HG03095 (cell line): Measurements from ENCODE around the gene RAP2C.

Experiments
- ATAC-seq: cut with Tn5 transposase; IDR thresholded peaks from one replicate; pipeline ENCODE4 v1.9.1; 2021; ENCODE audit warnings: moderate library complexity; ENCODE audit not compliant: unreplicated experiment

Gene RAP2C

DNA sequence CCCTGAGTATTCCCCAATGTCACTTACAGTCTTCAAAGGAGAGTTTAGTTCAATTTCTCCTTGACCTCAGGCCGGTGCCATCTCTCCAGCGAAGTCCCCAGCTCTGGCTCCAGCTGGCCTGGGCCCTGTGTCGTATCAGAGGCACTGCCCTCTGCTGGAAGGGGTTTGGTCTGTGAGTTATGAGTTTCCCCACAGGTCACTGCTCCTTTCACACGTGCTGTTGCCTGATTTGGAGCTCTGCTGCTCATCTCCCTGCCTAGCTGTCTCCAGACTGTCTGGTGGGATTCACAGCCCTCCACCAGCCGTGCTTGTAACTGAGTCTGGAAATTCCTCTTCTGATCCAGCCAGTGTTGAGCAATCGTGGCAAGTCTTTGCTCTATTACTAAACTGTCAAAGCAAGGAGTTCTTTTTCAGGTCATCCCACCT, at the start of gene RAP2C:
RAP2C (minus strand) TSS at position 105 of the 426 bp plus-strand sequence. CDS start 2,179 bp downstream, outside the sequence.
- ATAC-seq: peak; percentile 58

DNA sequence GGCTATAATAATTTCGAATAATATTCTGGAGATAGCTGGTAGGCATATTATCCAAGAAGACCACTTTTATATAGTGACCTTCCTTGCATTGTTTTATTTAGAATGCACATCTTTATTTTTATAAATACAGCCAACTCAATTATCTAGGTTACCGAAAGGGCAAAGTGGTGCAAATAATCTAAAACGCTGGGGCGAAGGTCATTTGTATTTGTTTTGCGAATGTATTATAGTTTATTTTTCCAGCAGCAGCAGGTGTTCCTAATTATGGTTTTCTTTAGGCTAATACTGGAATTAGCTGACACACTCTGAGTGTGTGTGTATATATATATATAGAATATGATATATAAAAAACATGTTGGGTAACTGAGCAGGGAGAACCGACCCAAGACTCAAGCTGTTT, 48.1 kb upstream of the RAP2C start:
- ATAC-seq: no peak

GRCh38 chrX:132266583-132267355, 47.5 kb upstream of the RAP2C start:
- ATAC-seq: no peak

DNA sequence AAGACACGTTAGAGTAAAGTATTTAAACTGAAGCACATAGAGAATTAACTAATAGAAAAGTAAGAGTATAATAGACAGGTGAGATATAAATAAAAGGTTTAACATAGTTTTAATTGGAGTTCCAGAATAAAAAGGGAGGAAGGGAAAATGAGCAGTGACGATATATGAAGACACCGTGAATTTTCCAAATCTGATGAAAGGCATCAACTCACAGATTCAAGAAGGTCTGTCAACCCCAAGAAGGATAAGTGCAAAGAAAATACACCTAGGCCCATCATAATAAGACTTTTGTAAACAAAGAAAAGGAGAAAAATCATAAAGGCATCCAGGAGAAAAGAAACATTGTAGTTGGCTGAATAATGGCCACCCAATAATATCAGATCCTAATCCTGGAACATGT, 43.9 kb upstream of the RAP2C start:
- no peak for ATAC-seq

DNA sequence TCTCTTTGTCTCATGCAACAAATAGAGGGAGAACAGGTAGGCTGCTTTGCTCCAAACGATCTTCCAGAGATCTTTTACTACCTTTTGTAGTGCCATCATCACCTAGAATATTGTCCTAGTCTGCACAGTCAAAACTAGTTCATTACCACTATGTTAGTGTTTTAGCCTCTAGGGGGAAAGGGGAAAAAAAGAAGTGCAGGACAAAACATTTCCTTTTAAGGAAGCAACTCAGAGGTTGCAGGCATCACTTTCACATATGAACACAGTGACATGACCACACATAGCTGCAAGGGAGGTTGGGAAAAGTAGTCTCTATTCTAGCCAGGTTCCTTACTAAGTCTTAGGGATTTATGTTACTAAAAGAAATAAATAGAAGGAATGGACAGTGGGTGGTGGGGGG, 39.3 kb upstream of the RAP2C start:
- no peak for ATAC-seq

DNA sequence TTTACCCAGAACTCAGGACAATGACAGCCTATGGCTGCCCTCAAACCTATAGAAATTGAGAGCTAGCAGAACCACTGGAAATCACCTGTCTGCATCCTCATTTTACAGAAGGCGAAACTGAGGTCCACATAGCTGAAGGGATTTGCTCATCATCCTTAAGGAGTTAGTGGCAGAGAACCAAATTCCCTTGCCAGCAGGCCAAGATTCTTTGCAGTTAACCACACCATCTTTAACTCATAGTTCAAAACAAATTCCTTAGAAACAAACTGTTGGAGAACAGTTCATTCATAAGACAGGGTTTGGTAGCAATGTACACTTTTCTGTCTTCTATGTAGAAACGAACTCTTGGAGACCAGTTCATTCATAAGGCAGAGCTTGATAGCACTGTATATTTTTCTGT, 37.9 kb upstream of the RAP2C start:
- no peak for ATAC-seq

- no peak for ATAC-seq
Measured at GRCh38 chrX:132236121-132236520, 16.9 kb upstream of the RAP2C start.

DNA sequence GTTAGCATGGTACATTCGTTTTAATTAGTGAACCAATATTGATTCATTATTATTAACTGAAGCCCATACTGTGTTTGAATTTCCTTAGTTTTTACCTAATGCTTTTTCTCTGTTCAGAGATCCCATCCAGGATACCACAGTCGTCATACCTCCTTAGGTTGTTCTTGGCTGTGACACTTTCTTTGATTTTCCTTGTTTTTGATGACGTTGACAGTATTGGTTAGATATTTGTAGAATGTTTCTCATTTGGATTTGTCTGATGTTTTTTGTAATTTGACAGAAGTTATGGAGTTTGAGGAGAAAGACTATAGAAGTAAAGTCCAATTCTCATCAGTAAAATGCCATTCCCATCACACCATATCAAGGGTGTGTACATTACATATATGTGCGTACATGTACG, 16.2 kb upstream of the RAP2C start:
- ATAC-seq: no peak

DNA sequence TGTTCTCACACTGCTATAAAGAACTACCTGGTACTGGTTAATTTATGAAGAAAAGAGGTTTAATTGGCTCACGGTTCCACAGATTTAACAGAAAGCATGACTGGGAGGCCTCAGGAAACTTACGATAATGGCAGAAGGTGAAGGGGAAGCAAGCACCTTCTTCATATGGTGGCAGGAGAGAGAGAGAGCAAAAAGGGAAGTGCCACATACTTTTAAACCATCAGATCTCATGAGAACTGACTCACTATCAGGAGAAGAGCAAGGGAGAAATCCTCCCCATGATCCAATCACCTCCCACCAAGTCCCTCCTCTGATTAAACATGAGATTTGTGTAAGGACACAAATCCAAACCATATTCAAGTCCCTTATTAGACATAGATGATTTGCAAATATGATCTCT, 12.3 kb upstream of the RAP2C start:
- ATAC-seq: no peak

- ATAC-seq: no peak
Measured at GRCh38 chrX:132227383-132228112, 8.3 kb upstream of the RAP2C start.

- ATAC-seq: no peak
Measured at GRCh38 chrX:132226169-132226568, 6.9 kb upstream of the RAP2C start.

DNA sequence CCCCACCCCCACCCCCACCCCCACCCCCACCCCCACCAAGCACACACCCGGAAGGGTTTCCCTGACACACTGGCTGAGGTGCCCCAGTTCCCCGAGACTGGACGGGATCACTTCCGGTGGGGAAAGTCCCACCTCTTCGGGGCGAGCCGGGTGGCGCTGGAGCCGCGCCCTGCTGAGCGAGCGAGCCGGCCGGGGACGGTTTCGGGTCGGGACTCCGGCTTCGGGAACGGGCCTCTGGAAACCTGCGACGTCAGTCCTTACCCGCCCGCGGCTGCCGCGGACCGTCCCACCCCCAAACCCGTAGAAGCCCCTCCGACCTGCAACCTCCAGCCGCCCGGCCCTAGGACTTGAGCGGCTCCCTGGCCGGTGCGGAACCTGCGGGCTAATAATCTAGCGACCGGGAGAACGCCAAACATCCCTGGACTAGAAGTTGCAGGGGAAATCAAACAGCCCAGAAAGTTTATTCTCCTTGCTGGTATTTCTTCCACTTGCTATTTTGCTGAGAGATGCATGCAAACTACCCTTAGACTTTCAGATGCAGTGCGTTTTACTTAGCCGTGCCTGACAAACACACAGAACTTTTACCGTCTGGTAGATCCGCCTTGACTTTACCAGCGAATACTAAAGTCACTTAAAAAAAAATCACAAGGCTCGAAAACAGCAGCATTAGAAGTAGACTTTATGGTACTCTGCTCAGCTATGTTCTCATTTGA, 991 bp downstream of the RAP2C start:
- peak; percentile 41 for ATAC-seq

DNA sequence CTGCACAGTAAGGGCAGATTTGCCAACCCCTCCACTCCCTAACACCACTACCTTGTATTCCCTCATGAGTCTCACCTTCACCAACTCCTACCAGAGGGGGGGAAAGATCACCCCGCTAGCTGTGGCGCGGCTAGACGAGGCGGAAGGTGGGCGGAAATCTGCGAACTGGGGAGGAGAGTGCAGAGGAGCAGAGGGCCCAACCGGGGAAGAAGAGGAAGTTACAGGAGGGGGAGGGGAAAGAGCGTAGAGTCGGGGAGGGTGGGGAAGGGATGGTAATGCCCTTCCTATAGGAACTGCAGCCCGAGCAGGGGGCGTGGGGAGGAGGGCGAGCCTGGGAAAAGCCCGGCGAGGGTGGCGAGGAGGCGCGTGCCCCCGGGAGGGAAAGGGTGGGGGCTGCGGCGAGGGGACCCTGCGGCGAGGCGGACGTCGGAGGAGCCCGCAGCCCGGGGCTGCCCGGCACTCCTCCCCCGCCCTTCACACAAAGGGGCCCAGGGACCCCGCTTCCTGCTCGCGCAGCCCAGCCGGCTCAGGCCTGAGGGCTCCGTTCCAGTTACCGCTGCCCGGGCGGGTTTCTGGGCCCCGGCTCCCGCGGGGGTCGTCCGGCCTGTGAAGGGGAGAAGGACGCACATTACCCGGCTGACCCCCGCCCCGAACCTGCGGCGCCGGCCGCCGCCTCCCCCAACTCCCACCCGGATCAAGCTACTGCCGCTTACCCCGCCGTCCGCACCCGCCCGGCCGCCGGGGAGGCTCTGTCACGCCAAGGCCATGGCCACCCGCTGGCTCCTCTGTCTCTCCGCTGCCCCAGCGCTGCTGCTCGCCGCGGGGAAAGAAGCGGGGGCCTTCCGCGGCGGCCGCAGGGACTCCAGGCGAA, 1.8 kb downstream of the RAP2C start:
- peak; percentile 57 for ATAC-seq

- ATAC-seq: no peak
Measured at GRCh38 chrX:132216806-132217202, 2.4 kb downstream of the RAP2C start.

DNA sequence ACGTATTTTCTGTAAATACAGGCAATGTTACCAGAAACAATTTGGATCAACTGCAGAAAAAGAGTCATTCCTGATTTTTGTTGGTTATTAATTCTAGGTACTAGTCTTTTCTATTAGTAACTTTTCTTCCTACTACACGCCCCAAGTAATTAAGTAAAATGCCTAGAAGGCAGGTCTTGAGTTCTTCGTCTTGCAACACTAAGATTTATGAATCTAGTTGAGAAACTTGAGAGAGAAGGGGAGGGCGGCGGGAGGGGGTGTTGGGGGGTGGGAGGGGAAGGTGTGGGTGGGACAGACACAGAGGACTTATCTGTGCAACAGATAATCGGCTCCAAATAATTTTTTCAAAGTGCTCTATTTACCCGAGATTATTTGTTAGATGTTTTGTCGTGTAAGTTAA, 3.0 kb downstream of the RAP2C start:
- ATAC-seq: no peak

DNA sequence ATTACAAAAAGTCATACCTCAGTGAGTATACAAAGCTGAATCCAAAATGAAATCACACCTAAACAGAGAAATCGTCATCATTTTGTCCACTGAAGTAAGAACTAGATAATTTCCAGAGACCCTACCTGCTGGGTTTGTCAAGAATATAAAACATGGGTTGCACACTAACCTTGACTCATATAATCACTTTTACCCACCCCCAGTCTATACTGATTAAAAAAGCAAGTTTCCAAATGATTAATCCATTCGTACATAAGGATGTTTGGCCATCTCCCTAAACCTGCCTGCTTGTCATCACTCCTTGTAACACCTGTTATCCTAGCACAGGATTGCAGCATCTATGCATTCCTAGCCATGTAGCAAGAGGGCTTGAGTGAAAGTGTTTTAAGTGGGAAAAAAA, 4.7 kb downstream of the RAP2C start:
- no peak for ATAC-seq

DNA sequence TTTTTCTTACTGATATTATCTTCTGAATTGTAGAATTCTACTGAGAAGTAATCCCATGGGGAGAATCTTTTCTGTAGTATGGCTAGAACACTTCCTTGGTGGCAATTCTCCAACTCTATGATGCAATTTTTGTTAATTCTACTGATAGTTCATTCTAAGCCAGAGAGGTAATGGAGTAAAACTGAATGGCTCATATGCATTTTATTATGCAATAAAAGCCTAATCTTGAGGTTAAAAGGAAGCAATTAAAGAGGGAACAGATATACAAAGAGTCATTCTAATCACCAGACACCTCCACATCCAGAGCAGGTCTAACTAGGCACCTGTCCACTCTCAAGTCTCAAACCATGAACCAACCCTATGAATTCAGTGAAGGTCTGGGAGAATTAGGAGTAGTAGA, 9.7 kb downstream of the RAP2C start:
- no peak for ATAC-seq

GRCh38 chrX:132208422-132208821, 10.8 kb downstream of the RAP2C start:
- ATAC-seq: no peak

GRCh38 chrX:132207996-132208395, 11.3 kb downstream of the RAP2C start:
- no peak for ATAC-seq

DNA sequence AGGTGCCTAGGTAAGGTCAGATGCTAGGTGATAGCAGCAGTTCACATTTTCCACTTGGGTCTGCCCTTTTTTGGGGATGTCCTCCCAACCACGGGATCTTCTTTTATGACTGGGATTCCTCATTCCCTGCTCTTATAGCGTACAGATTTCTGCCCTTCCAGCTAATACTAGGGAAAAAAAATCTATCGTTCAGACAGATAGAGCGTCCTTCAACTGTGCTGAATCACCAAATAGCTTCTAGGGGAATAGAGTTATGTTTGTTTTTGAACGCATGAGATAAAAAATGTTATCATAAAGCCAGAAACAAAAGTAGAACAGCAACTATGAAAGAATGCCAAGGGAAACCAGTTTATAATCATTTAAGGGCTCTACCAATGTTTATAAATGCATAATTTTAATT, 13.0 kb downstream of the RAP2C start:
- no peak for ATAC-seq

- ATAC-seq: no peak
Measured at GRCh38 chrX:132204629-132205028, 14.6 kb downstream of the RAP2C start.
